GM23338 (cell line): ENCODE measurements around the gene KRTAP5-1. TPM values are rescaled to one million over a fixed set of nuclear protein-coding genes. Genes with fewer than 3 reads are reported as not detected.

Source experiments
- ATAC-seq: fragments of 200-7000 bp; cut with Tn5 transposase; 3 replicates; pipeline ENCODE4 v1.9.1; 2020
- DNase-seq: peaks from one replicate; pipeline ENCODE4 v3.0.0-alpha.2; 2015; ENCODE audit warnings: low spot score
- H2AFZ ChIP-seq: fragments of 200-600 bp; sonication (generic); 2 replicates; pipeline ENCODE4 v1.8.0; 2016; ENCODE audit warnings: antibody characterized with exemption, mild to moderate bottlenecking, moderate library complexity
- H3F3A ChIP-seq: fragments of 200-600 bp; sonication (generic); replicated peaks from 2 replicates; pipeline ENCODE4 v1.8.0; 2017; ENCODE audit warnings: antibody characterized with exemption, mixed run types, low read depth
- H3K27ac ChIP-seq: fragments of 200-600 bp; sonication (generic); 2 replicates; pipeline ENCODE4 v1.6.1; 2016; ENCODE audit warnings: low read depth
- H3K27me3 ChIP-seq: fragments of 200-600 bp; sonication (generic); 2 replicates; pipeline ENCODE4 v1.8.0; 2016; ENCODE audit warnings: mild to moderate bottlenecking, mixed run types, moderate library complexity; ENCODE audit not compliant: insufficient read depth
- H3K36me3 ChIP-seq: fragments of 200-600 bp; sonication (generic); 2 replicates; pipeline ENCODE4 v1.8.0; 2016; ENCODE audit warnings: mild to moderate bottlenecking; ENCODE audit not compliant: insufficient read depth
- H3K4me1 ChIP-seq: fragments of 200-600 bp; sonication (generic); 2 replicates; pipeline ENCODE4 v1.8.0; 2016; ENCODE audit warnings: mild to moderate bottlenecking, moderate library complexity; ENCODE audit not compliant: insufficient read depth
- H3K4me2 ChIP-seq: fragments of 200-600 bp; sonication (generic); 2 replicates; pipeline ENCODE4 v1.7.1; 2017; ENCODE audit warnings: mixed run types
- H3K4me3 ChIP-seq: fragments of 200-600 bp; sonication (generic); 2 replicates; pipeline ENCODE4 v1.6.1; 2016; ENCODE audit warnings: mixed run types
- H3K79me2 ChIP-seq: fragments of 200-600 bp; sonication (generic); replicated peaks from 2 replicates; pipeline ENCODE4 v1.8.0; 2017; ENCODE audit warnings: mild to moderate bottlenecking; ENCODE audit not compliant: insufficient read depth
- H3K9me2 ChIP-seq: fragments of 200-600 bp; sonication (generic); 2 replicates; pipeline ENCODE4 v1.8.0; 2017; ENCODE audit not compliant: insufficient read depth
- H4K20me1 ChIP-seq: fragments of 200-600 bp; sonication (generic); replicated peaks from 2 replicates; pipeline ENCODE4 v1.8.0; 2017; ENCODE audit warnings: mild to moderate bottlenecking; ENCODE audit not compliant: insufficient read depth
- H3K27ac Mint-ChIP-seq: 2 replicates; pipeline ENCODE4 v1.8.0; 2020; ENCODE audit warnings: inconsistent platforms, mild to moderate bottlenecking, moderate library complexity, mixed read lengths
- H3K27me3 Mint-ChIP-seq: 3 replicates; pipeline ENCODE4 v1.8.0; 2022; ENCODE audit warnings: low read depth, mild to moderate bottlenecking, moderate library complexity, mixed read lengths, inconsistent platforms; ENCODE audit not compliant: insufficient read depth, poor library complexity
- H3K36me3 Mint-ChIP-seq: 3 replicates; pipeline ENCODE4 v1.8.0; 2021; ENCODE audit warnings: low read depth, mild to moderate bottlenecking, inconsistent platforms, moderate library complexity, mixed read lengths
- H3K4me1 Mint-ChIP-seq: 3 replicates; pipeline ENCODE4 v1.8.0; 2020; ENCODE audit warnings: mild to moderate bottlenecking, inconsistent platforms, mixed read lengths
- H3K4me3 Mint-ChIP-seq: 3 replicates; pipeline ENCODE4 v1.8.0; 2021; ENCODE audit warnings: moderate library complexity, mild to moderate bottlenecking, inconsistent platforms, mixed read lengths
- H3K9me3 Mint-ChIP-seq: 3 replicates; pipeline ENCODE4 v1.8.0; 2020; ENCODE audit warnings: moderate library complexity, mild to moderate bottlenecking, inconsistent platforms, mixed read lengths
- CREB1 ChIP-seq: fragments of 250-450 bp; sonication (Bioruptor Pico); IDR thresholded peaks from 2 replicates; pipeline ENCODE4 v1.5.0; 2020; ENCODE audit warnings: low read depth, mild to moderate bottlenecking, moderate library complexity
- ETS1 ChIP-seq: IDR thresholded peaks from 2 replicates; pipeline ENCODE4 v1.6.1; 2016; ENCODE audit warnings: antibody characterized with exemption
- JUNB ChIP-seq: IDR thresholded peaks from one replicate; pipeline ENCODE4 v1.6.1; 2016; ENCODE audit warnings: antibody characterized with exemption; ENCODE audit not compliant: unreplicated experiment
- POLR2AphosphoS5 ChIP-seq: IDR thresholded peaks from 2 replicates; pipeline ENCODE4 v1.6.1; 2016; ENCODE audit warnings: antibody characterized with exemption, low read depth
- STAT1 ChIP-seq: IDR thresholded peaks from one replicate; pipeline ENCODE4 v1.6.1; 2016; ENCODE audit warnings: antibody characterized with exemption; ENCODE audit not compliant: unreplicated experiment
- ZNF114 ChIP-seq: fragments of 250-450 bp; sonication (Bioruptor Pico); IDR thresholded peaks from 2 replicates; pipeline ENCODE4 v1.5.0; 2020; ENCODE audit warnings: mild to moderate bottlenecking, moderate library complexity
- polyA plus RNA-seq: library from polyadenylated mRNA; unstranded; fragments of >200 nt; fragmentation: Nextera tagmentation; extraction: Ambion mirVana; gene quantifications from 2 replicates; pipeline ENCODE4 v1.2.1, GENCODE V29; 2016
- total RNA-seq: library from RNA; depleted of rRNA; stranded (reverse); fragments of >200 nt; shearing (Covaris generic); gene quantifications from 2 replicates; pipeline ENCODE4 v1.2.3, GENCODE V29; 2014
- TF ChIP-seq, protein P1 (sequence below): fragments of 250-450 bp; sonication (Bioruptor Pico); IDR thresholded peaks from 2 replicates; pipeline ENCODE4 v1.5.0; 2020; ENCODE audit warnings: mild to moderate bottlenecking, moderate library complexity

The KRTAP5-1 gene
- total and polyA plus RNA-seq, 2 experiments from 2014 or later, result not detected

GRCh38 chr11:1560002-1560648 is 25.0 kb downstream of the KRTAP5-1 start:
- DNase-seq (no peak), ATAC-seq (no peak)
- Mint-ChIP-seq H3K4me3 (no peak overlapping the region), H3K27me3 (peaks cover 46% of the 10 kb centered on the region), H3K36me3 (no peaks in the 10 kb centered on the region), H3K9me3 (no peaks in the 10 kb centered on the region), H3K27ac (no peak overlapping the region), H3K4me1 (peaks cover 21% of the 10 kb centered on the region; the same call in 2 of the 3 replicates)
- no peak overlapping the region for H3K4me3 ChIP-seq
- H3K4me2 ChIP-seq, result no peak overlapping the region
- H4K20me1 ChIP-seq, result no peaks in the 10 kb centered on the region
- no peaks in the 10 kb centered on the region for H3F3A ChIP-seq
- no peaks in the 10 kb centered on the region for H3K36me3 ChIP-seq
- H3K27ac ChIP-seq, result no peak overlapping the region
- peaks cover 34% of the 10 kb centered on the region for H3K4me1 ChIP-seq
- H2AFZ ChIP-seq, result no peak overlapping the region
- peaks cover 32% of the 10 kb centered on the region for H3K27me3 ChIP-seq
- TF ChIP-seq JUNB, result no peak
- TF ChIP-seq, protein P1, sequence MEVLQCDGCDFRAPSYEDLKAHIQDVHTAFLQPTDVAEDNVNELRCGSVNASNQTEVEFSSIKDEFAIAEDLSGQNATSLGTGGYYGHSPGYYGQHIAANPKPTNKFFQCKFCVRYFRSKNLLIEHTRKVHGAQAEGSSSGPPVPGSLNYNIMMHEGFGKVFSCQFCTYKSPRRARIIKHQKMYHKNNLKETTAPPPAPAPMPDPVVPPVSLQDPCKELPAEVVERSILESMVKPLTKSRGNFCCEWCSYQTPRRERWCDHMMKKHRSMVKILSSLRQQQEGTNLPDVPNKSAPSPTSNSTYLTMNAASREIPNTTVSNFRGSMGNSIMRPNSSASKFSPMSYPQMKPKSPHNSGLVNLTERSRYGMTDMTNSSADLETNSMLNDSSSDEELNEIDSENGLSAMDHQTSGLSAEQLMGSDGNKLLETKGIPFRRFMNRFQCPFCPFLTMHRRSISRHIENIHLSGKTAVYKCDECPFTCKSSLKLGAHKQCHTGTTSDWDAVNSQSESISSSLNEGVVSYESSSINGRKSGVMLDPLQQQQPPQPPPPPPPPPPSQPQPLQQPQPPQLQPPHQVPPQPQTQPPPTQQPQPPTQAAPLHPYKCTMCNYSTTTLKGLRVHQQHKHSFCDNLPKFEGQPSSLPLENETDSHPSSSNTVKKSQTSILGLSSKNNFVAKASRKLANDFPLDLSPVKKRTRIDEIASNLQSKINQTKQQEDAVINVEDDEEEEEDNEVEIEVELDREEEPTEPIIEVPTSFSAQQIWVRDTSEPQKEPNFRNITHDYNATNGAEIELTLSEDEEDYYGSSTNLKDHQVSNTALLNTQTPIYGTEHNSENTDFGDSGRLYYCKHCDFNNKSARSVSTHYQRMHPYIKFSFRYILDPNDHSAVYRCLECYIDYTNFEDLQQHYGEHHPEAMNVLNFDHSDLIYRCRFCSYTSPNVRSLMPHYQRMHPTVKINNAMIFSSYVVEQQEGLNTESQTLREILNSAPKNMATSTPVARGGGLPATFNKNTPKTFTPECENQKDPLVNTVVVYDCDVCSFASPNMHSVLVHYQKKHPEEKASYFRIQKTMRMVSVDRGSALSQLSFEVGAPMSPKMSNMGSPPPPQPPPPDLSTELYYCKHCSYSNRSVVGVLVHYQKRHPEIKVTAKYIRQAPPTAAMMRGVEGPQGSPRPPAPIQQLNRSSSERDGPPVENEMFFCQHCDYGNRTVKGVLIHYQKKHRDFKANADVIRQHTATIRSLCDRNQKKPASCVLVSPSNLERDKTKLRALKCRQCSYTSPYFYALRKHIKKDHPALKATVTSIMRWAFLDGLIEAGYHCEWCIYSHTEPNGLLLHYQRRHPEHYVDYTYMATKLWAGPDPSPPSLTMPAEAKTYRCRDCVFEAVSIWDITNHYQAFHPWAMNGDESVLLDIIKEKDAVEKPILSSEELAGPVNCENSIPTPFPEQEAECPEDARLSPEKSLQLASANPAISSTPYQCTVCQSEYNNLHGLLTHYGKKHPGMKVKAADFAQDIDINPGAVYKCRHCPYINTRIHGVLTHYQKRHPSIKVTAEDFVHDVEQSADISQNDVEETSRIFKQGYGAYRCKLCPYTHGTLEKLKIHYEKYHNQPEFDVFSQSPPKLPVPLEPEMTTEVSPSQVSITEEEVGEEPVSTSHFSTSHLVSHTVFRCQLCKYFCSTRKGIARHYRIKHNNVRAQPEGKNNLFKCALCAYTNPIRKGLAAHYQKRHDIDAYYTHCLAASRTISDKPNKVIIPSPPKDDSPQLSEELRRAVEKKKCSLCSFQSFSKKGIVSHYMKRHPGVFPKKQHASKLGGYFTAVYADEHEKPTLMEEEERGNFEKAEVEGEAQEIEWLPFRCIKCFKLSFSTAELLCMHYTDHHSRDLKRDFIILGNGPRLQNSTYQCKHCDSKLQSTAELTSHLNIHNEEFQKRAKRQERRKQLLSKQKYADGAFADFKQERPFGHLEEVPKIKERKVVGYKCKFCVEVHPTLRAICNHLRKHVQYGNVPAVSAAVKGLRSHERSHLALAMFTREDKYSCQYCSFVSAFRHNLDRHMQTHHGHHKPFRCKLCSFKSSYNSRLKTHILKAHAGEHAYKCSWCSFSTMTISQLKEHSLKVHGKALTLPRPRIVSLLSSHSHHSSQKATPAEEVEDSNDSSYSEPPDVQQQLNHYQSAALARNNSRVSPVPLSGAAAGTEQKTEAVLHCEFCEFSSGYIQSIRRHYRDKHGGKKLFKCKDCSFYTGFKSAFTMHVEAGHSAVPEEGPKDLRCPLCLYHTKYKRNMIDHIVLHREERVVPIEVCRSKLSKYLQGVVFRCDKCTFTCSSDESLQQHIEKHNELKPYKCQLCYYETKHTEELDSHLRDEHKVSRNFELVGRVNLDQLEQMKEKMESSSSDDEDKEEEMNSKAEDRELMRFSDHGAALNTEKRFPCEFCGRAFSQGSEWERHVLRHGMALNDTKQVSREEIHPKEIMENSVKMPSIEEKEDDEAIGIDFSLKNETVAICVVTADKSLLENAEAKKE (CRISPR knock-in tag), result no peak
- no peaks in the 10 kb centered on the region for H3K9me2 ChIP-seq
- H3K79me2 ChIP-seq, result no peaks in the 10 kb centered on the region

GRCh38 chr11:1559111-1559951 is 25.8 kb downstream of the KRTAP5-1 start:
- peaks cover 39% of the 10 kb centered on the region for H3K27me3 ChIP-seq
- H3F3A ChIP-seq, result no peaks in the 10 kb centered on the region
- no peaks in the 10 kb centered on the region for H3K79me2 ChIP-seq
- H3K36me3 ChIP-seq, result no peaks in the 10 kb centered on the region
- TF ChIP-seq ZNF114 (CRISPR knock-in tag) (no peak), POLR2AphosphoS5 (no peak), ETS1 (no peak), CREB1 (CRISPR knock-in tag) (peak; percentile 41; the same call in 1 of the 2 replicates), STAT1 (no peak)
- H3K27ac Mint-ChIP-seq, result no peak overlapping the region
- H2AFZ ChIP-seq, result no peak overlapping the region
- peaks cover 24% of the 10 kb centered on the region for H3K4me1 Mint-ChIP-seq
- H3K4me3 ChIP-seq, result peak overlapping the region; percentile 20; the same call in 1 of the 2 replicates
- H3K27ac ChIP-seq, result no peak overlapping the region
- peaks cover 51% of the 10 kb centered on the region for H3K27me3 Mint-ChIP-seq
- H3K9me2 ChIP-seq, result no peaks in the 10 kb centered on the region
- no peaks in the 10 kb centered on the region for H4K20me1 ChIP-seq
- no peaks in the 10 kb centered on the region for H3K9me3 Mint-ChIP-seq
- DNase-seq, result peak; percentile 84
- 0 out of 3 replicates have a peak overlapping the region, but pooled peaks have one; percentile 14 for H3K4me3 Mint-ChIP-seq
- peak; percentile 61 for ATAC-seq
- peak overlapping the region; percentile 76 for H3K4me2 ChIP-seq
- H3K36me3 Mint-ChIP-seq, result no peaks in the 10 kb centered on the region
- H3K4me1 ChIP-seq, result peaks cover 35% of the 10 kb centered on the region
